Muscle of back (tissue), 11 donors: ENCODE results near the gene SPRED2. TPM values are rescaled to one million over a fixed set of nuclear protein-coding genes. Genes with fewer than 3 reads are reported as not detected.

ENCODE experiments used
- DNase-seq, 3 donors: peaks; one replicate each; pipeline versions ENCODE4 v3.0.0 to v3.0.0-alpha.2; 2013
- polyA plus RNA-seq, 10 donors: library from polyadenylated mRNA; unstranded; fragments of 120-200 nt; gene quantifications; one replicate each; pipeline ENCODE4 v1.2.1, GENCODE V29; 2013; ENCODE audit not compliant: insufficient read length in 10 of 10

SPRED2 gene
- polyA plus RNA-seq, 10 donors: 30.1 to 44.1 (median 35.3) TPM

DNA sequence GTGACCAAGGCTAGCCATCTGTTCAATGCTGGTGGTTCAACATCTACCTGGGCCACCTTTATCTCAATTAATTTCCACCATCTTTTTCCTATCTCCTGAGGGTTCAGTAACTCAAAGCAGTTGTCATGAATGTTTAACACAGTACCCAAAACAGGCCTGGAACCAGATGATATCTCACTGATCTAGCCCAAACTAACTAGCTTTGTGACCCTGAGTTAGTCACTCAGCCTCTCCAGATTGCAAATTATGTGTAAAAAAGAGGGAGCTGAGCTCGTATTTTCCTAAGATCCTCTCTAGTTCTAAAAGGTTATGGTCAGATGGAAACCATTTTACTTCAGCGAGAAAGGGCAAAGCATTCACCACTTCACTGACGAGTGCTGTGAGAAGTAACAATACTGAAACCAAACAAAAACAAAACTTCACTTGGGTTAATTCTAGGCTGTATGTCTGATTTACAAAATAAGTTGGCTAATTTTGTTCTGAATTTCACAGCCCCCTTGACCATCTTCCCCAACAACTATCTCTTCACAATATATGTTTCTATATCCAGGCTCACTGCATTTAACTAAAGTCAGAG, 14.8 kb downstream of the SPRED2 start:
- DNase-seq: no peak

- no peak for DNase-seq
These were observed 15.5 kb downstream of the SPRED2 start for GRCh38 chr2:65416945-65417344.

GRCh38 chr2:65416321-65416720, 16.1 kb downstream of the SPRED2 start:
- DNase-seq: no peak

- no peak for DNase-seq
These were observed 17.3 kb downstream of the SPRED2 start for GRCh38 chr2:65415091-65415490.

DNA sequence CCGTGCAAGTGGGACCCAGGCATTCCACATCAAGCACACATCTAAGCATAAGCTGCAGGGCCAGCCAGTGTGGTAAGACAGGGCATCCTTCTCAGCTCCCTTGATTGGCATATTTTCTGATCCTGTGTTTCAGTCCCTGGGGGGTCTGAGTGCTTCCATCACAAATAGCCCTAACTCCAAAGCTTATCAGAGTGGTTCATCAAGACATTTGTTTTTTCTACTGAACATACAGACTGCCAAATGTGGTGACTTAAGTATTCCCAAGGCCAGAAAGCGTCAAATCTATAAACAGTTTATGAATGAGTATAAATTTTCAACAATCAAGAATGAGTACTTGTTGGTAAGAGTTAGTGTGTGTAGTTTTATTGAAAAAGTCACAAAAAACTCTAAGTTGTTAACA, 18.8 kb downstream of the SPRED2 start:
- DNase-seq: no peak

- no peak for DNase-seq
These were observed 19.3 kb downstream of the SPRED2 start for GRCh38 chr2:65413106-65413505.

GRCh38 chr2:65411056-65411795, 21.2 kb downstream of the SPRED2 start:
- no peak for DNase-seq

DNA sequence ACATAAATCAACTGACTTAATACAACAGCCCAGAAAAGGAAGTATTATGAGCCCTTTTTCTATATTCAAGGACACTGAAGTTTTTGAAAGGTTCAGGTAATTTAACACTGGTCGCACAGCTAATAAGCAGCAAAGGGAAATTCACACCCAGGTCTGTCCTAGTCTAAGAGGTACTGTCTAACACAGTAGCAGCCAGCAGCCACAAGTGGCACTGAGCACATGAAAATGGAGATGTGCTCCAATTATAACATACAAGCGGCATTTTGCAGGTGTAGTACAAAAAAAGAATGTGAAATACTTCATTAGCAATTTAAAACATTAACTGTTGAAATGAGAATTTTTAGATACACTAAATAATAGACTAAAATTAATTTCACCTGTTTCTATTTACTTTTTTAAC, 23.4 kb downstream of the SPRED2 start:
- no peak for DNase-seq

DNA sequence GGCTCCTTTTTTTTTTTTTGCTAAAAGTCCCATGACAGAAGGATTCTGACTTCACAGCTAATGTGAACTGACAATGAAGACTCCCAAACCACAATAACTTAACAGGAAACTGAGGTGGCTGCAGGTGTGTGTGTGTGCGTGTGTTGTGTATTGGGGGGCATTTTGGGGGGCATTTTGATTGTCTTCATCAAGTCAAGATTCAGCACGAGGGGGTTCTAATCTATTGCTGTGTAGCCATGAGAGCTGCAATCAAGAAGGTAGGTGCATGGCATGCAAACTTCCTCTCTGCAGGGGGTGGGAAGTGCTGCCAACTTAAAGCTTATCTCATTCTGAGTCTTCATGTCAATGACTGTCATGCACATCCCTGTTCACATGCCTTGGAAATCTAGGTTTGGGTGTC, 25.2 kb downstream of the SPRED2 start:
- DNase-seq: no peak

GRCh38 chr2:65404988-65405697, 27.3 kb downstream of the SPRED2 start:
- no peak for DNase-seq

DNA sequence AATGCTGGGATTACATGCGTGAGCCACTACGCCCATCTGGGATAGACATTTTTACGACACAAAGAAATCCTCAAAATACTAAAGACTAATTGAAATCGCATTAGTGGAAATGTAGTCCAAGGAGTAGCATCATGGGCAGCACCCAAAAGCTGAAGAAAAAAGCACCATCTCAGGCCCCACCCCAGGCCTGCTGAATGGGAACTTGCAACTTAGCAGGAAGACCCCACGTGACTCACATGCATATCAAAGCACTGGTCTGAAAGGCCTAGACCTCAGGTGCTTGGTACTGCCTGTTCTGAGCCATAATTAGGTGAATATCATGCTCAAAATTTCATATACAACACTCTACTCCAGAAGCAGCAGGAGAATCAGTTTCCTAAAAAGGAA, 28.9 kb downstream of the SPRED2 start:
- no peak for DNase-seq

DNA sequence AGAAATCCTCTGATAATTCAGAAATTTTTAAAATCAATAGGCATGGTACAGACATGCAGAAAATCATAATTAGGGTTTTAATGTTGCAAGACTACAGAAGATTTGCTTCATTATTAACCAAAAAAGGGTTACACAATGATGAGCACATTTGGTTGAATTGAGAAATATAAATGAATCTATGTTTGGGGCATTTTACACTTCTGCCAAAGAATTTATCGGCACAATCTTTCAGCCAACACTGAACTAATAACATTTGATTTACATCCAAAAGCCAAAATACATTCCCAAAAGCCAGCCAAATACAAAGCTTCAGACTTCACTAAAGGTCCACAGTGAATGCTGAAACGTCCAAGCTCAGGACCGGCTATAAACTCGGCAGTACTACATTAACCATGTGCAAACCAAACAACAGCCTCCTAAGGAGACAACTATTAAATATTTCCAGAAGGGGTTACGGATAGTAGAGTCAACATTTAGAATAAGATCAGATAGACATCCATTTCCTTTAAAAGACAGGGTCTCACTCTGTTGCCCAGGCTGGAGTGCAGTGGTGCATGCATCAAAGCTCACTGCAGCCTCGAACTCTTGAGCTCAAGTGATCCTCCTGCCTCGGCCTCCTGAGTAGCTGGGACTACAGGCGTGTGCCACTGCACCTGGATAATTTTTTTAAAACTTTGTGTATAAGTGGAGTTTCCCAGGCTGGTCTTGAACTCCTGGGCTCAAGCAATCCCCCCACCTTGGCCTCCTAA, 29.4 kb downstream of the SPRED2 start:
- peak in 1 of 3 donors; percentile 36 for DNase-seq

- DNase-seq: peak in 1 of 3 donors; percentile 48
These were observed 30.1 kb downstream of the SPRED2 start for GRCh38 chr2:65402323-65402722.

DNA sequence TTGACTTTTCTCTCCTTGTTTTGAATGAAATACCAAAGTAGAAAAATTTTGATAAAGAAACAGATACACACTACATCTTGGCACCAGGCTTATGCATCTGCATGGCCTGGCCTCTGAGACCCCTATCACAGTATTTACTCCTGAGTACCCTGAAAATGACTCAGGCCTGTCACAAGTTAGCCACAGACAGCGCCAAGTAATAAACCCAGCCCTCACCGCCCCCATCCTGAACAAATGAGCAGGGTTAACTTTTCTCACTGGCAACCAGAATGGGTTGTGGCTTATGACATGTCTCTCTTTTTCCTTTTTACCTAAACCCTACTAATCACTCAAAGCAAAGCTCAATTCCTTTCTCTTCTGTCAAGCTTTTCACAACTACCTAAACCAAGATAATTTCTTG, 35.3 kb downstream of the SPRED2 start:
- no peak for DNase-seq

DNA sequence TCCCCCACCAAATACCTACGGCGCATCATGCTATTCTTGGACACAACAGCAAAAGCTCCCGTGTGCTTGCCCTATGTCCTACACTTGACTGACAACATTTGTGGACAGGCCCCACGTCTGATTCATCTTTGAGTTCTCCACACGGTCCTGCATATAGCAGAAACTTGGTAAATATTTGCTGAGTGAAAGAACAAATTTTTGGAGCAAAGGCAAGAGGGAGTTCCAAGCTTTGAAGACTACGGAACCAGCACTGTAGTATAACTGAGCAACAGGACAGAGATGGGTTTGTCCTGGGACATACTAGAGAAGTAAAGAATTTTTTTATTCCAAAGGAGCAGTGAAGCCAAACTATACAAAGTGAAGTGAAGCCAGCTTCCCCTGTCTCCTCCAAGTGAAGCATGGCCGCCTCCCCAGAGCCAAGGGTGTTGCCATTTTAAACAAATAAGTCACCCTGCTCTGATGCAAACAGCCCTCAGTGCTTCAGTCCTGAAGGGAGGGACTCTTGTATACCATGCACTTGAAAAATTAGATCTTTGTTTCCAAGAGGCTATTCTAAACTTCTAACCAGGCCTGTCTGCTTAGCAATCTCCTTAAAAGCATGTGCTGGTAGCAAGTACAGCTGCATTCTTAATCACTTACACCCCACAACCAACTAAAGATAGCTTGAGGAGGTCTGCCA, 35.9 kb downstream of the SPRED2 start:
- peak in 2 of 3 donors; percentile 26 to 51 for DNase-seq

- no peak for DNase-seq
These were observed 36.6 kb downstream of the SPRED2 start for GRCh38 chr2:65395621-65396347.

GRCh38 chr2:65393743-65394422, 38.5 kb downstream of the SPRED2 start:
- no peak for DNase-seq

GRCh38 chr2:65393046-65393445, 39.4 kb downstream of the SPRED2 start:
- no peak for DNase-seq

- no peak for DNase-seq
These were observed 39.8 kb downstream of the SPRED2 start for GRCh38 chr2:65392609-65393008.

- no peak for DNase-seq
These were observed 42.3 kb downstream of the SPRED2 start for GRCh38 chr2:65390134-65390533.
